IPS-11a (cell line): ENCODE results near the gene DUSP8.

Source experiments
- H3K4me3 ChIP-seq: one replicate; pipeline ENCODE4 v1.5.1; 2013; ENCODE audit warnings: low read depth, low read length, control low read depth

The DUSP8 gene

DNA sequence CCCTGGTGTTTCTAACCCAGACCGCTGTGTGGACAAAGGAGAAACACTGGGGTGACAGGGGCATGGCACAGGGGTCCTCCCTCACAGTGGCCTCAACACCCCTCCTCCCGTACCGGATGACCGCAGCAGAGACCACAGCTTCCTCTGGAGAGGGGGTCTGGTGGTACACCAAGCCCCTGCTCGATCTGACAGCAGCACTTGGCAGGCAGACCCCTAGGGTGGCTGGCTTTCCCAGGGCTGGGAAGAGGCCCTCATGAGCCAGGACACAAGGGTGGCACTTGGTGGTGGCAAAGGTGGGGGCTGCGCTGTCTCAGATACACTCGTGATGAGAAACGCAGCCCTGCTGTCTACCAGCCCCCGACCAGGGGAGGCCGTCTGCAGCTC, 38.7 kb downstream of the DUSP8 start:
- no peak overlapping the region for H3K4me3 ChIP-seq

DNA sequence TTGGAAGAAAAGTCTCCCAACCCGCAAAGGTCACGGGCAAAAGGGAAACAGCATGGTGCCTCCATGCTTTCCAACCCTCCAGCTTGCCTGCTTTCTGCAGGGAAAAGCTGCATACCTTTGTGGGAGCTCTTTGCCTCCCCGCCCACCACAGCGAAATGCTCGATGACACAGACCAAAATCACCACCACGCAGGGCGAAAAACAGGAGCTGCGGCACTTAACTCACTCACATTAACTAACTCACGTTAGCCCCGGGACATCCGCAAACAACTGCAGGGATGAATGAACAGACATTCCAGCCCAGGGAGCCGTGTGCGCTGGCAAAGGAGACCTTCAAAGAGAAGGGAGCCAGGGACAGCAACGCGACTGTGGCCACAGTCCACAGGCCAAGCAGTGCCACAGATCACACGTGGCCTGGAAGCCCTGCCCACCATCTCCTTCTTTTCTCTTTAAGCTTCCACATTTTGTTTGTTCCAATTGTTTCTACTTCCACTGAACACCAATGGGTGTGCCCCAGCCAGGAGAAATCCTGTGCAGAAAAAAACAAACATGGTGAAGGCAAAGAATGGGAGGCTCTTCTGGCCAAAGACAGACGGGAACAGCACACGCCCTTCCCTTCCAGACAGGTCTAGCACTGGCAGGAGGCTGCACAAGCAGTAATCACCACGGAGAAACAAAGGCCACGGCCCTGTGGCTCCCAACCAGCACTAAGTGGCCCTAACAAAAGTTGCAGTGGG, 39.3 kb downstream of the DUSP8 start:
- H3K4me3 ChIP-seq, result no peak overlapping the region

DNA sequence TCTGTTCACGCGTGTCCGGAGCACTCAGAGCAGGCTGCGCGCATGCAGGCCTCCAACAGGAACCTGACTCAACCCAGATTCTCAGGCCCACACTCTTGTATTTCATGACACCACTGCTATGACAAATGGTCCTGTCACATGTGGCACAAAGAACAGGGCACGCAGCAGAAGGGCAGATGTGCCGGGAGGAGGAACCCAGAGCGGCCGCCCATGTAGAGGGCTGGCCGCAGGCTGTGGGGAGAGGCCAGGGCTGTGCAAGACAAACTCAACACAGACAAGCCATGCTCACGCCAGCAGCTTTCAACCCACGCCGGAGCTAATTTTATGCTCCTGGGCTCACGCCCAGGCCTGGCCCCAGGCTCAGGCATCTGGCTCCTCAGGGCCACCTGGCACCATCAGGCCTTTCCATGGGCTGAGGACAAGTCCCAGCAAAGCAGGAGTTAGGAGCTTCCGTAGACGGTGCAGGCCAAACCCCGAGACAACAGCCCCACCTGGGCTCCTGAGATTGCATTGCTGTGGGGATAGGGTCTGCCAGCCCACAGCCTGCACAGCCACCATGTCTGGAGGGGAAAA, 40.0 kb downstream of the DUSP8 start:
- H3K4me3 ChIP-seq, result no peak overlapping the region

DNA sequence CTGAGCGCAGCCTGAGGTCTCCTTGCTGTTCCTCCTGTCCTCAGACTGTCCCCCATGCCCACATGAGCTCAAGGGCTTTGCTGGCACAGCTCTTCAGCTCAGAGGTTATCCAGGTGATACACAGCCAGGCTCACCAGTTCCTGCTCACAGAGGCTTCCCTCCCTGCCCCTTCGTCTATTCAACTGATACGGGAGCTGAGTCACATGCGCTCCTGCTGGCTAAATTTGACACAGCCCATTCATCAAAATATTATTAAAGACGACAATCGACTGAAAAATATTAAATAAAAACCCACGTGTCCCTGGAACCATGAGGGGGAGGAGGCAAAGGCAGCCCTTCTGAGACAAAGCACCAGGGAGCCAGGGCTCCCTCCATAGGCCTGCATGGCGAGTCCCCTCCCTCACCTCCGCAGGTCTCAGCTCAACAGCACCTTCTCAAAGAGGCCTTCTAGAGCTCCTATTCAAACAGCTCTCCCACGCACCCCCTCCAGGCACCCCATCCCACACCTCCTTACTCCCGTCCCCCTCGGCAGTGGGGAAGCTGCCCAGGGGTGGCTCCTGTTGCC, 40.5 kb downstream of the DUSP8 start:
- no peak overlapping the region for H3K4me3 ChIP-seq

DNA sequence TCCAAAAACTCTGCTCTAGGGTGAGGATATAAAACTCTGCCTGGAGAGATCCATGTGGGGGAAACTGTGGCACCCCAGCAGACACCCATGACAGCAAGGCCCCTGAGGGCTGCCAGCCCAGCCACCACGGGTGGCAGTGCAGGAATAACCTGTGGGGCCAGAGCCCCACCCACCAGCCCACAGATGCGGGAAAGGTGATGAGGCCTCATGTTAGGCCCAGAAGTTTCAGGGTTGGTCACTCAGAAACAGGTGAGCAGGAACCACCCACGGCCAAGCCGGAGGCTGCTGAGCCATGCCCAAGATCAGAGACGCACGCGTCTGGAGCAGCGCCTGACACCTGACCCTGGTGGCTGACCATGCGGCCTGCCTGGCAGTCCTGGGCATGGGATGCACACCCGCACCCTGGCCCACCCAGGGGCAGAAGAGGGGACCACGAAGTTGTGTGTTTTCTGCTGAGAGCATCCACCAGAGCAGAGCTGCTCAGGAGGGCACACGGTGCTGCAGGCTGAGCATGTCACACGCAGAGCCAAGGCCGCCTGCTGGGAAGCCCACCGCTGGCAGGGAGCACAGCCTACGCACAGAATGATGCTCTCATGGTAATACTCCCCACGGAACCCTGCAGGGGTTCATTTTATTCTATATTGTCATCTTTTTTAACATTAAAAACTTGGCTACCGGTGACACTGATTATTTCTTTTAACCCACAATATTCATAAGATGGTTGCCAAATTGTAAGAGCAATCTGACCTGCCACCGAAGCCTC, 41.2 kb downstream of the DUSP8 start:
- H3K4me3 ChIP-seq, result no peak overlapping the region

DNA sequence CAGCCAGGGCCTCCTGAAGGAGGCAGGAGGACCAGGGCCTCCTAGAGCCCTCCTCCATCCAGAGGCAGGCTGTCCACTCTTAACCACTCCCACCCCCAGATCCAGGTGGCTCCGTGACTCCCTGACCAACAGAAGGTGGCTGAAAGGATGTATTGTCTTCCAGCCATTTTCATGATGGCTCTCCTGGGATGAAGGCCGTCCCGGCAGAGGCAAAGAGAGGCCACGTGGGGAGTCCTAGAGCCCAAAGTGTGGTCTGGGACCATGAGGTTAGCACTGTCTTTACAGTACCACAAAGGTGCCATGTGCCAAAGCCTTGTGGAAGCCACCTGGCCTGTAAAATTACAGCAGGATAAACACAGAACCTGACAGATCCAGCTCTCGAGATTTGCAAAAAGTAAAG, 42.3 kb downstream of the DUSP8 start:
- no peak overlapping the region for H3K4me3 ChIP-seq

DNA sequence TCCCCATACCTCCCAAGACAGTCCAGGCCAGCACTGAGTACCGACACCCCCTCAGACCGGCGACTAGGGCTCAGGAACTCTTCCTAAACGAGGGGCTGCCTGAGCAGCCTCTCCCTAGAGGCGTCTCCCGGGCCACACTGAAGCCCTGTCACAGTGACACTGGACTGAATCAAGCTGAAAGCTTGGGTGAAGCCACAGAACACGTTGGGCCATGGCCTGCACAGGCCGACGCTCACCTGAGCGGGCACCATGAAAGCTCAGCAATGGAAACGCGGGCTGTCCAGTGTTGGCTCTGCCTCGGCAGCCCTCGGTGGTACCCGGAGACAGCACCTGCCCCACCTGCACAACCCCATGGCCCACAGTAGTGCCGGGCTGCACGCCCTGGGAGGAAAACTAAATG, 42.8 kb downstream of the DUSP8 start:
- no peak overlapping the region for H3K4me3 ChIP-seq

DNA sequence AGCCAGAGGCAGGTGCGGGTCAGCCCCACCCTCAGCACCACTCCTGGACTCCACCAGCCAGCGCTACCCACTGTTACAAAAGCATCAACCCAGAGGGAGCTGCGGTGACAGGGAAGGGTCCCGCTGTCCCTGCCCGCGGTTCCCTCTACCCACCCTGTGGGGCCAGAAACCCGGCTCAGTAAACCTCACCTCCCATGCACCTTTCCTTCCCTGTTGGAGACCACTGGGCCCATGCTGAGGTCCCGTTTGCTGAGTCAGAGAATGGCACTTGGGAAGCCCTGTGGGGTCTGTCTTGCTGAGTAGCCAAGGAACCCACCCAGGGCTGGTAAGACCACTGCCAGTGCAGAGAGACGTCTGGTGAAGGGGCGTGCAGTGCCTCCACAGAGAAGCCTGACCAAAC, 43.4 kb downstream of the DUSP8 start:
- H3K4me3 ChIP-seq, result no peak overlapping the region

DNA sequence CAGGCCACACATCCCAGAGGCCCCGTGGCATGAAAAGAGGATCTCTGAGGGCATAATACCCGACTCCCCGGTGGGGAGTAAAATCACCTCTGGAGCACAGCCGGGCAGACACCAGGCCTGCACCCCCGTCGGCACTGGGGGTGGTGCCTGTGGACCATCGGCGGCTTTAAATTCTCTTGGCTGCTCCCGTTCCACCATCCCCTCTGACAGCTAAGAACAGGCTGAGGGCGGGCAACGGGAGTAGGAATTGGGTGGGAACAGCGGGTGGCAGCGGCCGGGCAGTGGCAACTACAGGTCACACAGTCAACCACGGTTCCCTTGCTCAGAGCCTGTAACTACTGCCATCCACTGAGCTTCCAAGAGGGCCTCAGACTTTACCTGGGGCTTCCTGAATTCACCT, 45.3 kb downstream of the DUSP8 start:
- H3K4me3 ChIP-seq, result no peak overlapping the region

DNA sequence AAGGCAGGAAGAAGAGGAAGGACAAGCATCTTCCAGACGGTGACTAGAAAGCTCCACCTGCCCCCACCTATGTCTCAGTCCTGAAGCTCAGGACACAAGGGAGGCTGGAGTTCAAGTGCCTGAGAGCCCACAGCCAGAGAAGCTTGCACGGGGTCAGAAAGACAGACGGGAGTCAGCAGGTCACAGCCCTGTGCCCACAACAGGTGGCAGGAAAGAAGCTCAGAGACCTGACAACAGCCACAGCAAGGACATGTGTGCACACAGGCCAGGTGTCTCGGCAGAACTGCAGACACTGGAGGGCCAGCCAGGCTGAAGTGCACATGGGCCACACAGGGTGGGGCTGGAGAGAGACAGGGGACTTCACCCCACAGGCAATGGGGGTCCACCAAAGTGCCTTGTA, 48.3 kb downstream of the DUSP8 start:
- H3K4me3 ChIP-seq, result no peak overlapping the region

DNA sequence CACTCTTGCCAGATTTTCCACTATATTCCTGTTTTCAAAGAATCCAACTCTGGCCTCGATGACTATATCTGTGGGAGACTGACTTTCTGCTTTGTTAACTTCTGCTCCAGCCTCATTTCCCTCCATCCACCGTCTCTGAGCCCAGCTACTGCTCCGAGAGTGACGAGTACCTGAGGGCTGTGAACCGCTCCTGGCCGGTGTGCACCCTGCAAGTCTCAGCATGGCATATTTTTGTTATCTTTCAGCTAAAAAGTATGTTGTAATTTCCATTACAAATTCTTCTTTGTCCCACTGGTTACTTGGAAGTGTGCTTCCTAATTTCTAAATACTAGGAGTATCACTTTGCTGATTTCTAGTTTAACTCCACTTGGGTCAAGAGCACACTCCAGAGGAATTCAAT, 49.0 kb downstream of the DUSP8 start:
- H3K4me3 ChIP-seq, result no peak overlapping the region

DNA sequence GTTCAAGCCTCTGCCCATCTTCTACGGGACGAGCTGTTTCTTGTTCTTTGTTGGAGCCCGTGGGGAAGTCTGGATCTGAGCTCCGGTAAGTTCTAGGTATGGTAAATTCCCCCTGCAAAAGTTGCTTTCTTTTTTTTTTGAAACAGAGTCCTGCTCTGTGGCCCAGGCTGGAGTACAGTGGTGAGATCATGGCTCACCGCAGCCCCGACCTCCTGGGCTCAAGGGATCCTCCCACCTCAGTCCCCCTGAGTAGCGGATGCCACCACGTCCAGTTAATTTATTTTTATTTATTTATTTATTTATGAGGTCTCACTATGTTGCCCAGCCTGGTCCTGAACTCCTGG, 50.0 kb downstream of the DUSP8 start:
- no peak overlapping the region for H3K4me3 ChIP-seq

DNA sequence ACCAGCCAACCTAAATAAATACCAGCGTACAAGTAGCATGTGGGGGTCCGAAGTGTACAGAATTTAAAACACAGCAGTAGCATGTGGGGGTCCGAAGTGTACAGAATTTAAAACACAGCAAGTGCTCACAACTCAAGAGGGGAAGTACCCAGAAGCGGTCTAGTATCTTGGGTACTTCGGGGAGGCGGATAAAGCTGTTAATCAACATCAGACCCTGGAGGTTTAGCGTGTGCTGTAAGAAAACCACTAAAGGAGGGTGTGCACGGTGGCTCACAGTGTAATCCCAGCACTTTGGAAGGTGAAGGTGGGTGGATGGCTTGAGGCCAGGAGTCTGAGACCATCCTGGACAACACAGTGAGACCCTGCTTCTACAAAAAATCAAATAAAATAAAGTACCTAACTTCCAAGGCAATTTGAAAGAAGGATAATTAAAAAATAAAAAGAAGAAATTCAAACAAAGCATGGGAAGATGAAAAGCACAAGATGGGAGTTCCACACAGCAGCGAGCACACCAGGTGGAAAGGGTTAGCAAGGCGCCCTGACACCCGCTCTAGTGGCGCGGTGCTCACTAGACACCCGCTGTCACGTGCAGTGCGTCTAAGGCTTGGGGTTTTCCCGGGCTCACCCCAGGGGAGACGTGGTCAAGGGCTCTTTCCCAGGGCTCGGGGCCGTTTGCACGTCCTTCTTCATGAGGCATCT, 50.5 kb downstream of the DUSP8 start:
- no peak overlapping the region for H3K4me3 ChIP-seq

DNA sequence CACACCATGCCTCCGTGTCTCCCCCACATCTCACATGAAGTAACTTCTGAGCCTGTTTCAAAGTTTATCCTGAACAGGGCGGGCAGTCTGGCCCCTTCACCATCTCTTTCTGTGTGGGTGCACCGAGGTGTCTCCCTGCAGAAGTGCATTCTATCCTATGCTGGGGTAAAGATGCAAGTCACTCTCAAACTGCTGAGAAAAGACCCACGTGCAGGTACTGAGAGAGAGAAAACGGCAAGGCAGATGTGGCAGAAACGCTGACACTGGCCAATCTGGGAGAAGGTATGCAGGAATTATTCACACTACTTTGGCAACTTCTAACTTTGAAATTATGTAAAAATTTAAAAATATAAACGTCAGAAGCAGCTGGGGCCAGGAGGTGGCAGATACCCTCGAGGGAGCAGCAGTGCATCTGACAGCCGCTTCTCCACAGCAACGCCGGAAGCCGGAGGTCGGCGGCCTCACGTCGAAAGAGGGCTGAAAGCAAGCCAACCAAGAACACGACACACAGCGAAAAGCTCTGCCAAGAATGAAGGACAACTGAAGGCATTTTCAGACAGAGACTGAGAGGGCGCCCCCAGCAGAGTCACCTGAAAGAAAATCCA, 51.3 kb downstream of the DUSP8 start:
- no peak overlapping the region for H3K4me3 ChIP-seq

DNA sequence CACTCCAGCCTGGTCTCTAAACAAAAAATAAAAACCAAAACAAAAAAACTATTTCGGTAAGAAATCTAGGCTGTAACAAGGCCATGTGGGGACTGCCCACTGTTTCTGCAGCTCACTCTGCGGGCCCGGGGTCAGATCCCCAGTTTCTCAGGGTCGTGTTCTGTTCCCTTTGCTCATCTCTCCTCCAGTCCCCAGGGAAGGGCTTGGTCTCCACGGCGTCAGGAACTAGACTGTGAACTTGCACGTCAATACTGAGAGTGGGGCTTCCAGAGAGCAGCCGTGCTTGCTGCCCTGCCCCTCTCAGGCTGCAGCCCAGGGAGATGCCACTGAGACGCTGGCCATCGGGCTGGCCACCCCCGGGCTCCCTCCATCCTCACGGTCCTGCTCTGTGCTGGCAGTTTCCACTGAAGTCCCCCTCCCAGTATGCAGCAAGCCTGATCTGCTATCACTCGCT, 51.8 kb downstream of the DUSP8 start:
- H3K4me3 ChIP-seq, result no peak overlapping the region

DNA sequence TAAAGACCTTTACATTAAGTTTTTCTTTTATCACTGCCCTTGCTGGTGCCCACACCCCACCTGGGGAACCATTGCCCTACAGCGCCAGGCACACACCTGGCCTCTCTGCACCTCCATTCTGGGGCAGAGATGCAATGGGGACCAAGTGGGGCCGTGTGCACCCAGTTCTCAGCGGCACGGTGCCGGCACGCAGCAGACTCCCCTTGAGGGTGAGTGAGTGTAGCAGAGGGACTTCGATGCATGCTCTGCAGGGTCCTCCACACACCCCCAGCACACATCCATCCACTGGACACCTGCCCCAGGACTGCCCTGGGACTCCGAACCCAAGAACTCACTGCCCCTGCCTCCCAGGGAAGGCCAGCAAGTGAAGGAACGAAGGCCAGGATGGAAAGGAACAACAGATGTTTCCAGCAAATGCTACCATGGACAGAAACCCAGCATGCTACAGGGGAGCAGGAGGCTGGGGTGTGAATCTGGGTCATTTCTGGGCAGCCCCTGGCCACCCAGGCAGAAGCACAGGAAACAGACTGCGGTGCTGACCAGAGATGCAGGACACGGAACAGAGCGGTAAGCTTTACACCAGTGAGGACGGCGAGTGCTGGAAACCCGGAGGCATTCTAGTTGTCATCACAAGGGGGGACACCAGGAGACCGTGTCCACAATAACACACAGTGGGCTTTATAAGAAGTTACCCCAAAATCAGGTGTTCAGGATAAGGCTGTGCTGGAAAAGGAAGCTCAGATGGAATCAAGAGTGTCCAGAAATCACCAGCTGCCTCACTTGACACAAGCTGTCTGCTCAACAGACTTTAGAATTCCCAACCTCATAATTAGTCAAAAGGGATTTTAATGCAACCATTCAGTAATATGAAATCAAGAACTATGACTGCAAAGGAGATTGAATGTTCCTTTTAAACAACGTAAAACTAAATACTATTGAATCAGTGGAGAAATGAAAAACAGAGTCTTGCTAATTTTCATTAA, 52.8 kb downstream of the DUSP8 start:
- no peak overlapping the region for H3K4me3 ChIP-seq

DNA sequence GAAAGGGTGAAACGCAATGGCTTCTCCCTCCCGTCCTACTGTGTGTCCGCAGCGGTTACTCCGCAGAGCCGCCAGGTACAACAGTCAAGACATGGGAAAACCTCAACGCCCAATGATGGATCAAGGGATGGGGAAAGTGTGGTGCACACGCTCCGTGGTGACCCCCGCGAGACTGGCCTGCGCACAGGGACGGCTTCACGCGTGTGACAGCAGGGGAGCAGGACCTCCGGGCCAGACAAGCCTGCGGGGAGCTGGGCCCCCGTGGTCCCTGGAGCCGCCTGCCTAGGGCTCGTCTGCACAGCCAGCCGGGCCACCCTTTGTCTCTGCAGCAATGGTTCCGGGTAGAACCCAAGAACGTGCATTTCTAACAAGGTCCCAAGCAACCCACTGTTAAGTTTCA, 53.8 kb downstream of the DUSP8 start:
- H3K4me3 ChIP-seq, result no peak overlapping the region

DNA sequence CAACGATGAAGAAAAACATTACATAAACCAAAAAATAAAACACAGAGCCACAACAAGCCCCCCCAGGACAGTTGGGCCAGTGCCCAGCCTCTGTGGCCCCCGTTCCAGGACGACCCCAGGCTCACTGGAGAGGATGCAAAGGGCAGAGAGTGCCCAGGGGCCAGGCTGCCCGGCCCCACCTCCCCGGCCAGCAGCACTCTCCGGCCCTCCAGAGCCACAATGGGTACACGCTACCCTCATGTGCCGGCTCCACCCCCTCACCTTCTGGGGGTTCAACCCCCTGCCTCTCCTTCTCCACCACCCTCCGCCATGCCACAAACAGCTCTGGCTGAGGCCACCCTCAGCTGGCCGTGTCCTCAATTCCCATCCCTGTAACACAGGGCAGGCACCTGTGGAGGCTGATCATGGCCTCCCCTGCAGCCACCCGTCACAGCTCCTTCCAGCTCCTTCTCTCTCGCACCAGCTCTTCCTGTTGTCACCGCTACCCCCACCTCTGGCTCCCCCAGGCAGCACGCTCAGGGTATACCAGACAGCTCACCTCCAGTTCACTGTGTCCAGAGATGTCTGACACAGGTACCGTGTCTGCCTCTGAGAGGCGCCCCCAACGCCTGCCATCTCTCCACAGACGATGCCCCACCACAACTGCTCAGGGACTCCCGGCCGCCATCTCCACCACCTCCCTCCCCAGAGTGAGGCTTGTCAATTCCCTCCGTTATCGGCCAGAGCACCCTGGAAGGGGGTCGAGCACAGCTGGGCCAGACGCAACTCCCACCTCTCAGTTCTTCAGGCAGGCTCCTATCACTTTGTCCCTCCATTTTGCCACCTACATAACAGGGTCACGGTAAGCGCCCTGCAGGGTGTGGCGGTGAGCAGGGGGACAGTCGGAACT, 54.7 kb downstream of the DUSP8 start:
- H3K4me3 ChIP-seq, result no peak overlapping the region
